Ovary (tissue), 3 donors: ENCODE results near the gene PLEKHO1.

Experiments
- POLR2A ChIP-seq: fragments of 450-650 bp; IDR thresholded peaks from one replicate; pipeline ENCODE4 v1.6.1; 2017; ENCODE audit warnings: antibody characterized with exemption, mild to moderate bottlenecking, moderate library complexity
- TF ChIP-seq, protein P1 (sequence below), 3 donors: fragments of 450-650 bp in 2 of 3; fragments of 200-600 bp in 1 of 3; IDR thresholded peaks; one replicate each; pipeline versions ENCODE4 v1.5.1 to v1.8.0; 2016 to 2022; ENCODE audit warnings: antibody characterized with exemption in 3 of 3, mild to moderate bottlenecking in 1 of 3
- donor health status: DM: no; HTN: no; CAD: no.

- TF ChIP-seq, protein P1, sequence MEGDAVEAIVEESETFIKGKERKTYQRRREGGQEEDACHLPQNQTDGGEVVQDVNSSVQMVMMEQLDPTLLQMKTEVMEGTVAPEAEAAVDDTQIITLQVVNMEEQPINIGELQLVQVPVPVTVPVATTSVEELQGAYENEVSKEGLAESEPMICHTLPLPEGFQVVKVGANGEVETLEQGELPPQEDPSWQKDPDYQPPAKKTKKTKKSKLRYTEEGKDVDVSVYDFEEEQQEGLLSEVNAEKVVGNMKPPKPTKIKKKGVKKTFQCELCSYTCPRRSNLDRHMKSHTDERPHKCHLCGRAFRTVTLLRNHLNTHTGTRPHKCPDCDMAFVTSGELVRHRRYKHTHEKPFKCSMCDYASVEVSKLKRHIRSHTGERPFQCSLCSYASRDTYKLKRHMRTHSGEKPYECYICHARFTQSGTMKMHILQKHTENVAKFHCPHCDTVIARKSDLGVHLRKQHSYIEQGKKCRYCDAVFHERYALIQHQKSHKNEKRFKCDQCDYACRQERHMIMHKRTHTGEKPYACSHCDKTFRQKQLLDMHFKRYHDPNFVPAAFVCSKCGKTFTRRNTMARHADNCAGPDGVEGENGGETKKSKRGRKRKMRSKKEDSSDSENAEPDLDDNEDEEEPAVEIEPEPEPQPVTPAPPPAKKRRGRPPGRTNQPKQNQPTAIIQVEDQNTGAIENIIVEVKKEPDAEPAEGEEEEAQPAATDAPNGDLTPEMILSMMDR (IDR thresholded peaks at IDR 0.05), result no peak
- TF ChIP-seq POLR2A, result no peak
Measured at GRCh38 chr1:150110116-150110515, 39.6 kb upstream of the PLEKHO1 start.
